GM12892 (cell line): ENCODE measurements around the gene TMPRSS6.

Experiments used
- POLR2A ChIP-seq: IDR thresholded peaks from 2 replicates; pipeline ENCODE4 v1.6.1; 2011; ENCODE audit warnings: low read depth, low read length, control low read depth
- POLR2AphosphoS5 ChIP-seq: IDR thresholded peaks from 2 replicates; pipeline ENCODE4 v1.6.1; 2011; ENCODE audit warnings: low read depth, low read length, control low read depth

DNA sequence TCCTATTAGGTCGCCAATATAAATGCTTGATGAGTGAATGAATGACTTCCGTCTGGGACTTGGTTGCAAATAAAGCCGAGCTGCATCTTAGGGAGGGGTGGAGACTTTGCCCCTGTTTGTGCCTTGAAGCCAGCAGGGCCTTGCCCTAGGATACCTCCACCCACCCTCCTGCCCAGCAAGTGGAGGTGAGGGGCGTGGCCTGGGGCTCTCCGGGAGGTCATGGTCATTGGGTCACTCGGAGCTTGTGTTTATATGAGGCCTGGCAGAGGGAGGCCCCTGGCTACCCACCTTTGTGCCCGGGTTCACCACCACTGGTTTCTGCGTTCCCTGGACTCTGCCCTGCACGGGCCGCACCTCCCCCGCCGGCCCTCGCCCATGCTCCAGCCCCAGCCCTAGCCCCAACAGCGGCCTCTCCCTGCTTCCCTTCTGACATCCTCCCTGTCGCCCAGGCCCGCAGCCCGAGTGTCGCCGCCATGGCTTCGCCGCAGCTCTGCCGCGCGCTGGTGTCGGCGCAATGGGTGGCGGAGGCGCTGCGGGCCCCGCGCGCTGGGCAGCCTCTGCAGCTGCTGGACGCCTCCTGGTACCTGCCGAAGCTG lies 85.7 kb downstream of the TMPRSS6 start:
- TF ChIP-seq POLR2A = no peak
- TF ChIP-seq POLR2AphosphoS5 = no peak
